GM12801 (cell line): ENCODE results near the gene AGTRAP.

ENCODE experiments used
- TF ChIP-seq, protein P1 (sequence below): IDR thresholded peaks from one replicate; pipeline ENCODE4 v1.5.1; 2011; ENCODE audit warnings: control low read depth; ENCODE audit not compliant: insufficient read length; ENCODE audit errors: extremely low read depth

Gene AGTRAP

DNA sequence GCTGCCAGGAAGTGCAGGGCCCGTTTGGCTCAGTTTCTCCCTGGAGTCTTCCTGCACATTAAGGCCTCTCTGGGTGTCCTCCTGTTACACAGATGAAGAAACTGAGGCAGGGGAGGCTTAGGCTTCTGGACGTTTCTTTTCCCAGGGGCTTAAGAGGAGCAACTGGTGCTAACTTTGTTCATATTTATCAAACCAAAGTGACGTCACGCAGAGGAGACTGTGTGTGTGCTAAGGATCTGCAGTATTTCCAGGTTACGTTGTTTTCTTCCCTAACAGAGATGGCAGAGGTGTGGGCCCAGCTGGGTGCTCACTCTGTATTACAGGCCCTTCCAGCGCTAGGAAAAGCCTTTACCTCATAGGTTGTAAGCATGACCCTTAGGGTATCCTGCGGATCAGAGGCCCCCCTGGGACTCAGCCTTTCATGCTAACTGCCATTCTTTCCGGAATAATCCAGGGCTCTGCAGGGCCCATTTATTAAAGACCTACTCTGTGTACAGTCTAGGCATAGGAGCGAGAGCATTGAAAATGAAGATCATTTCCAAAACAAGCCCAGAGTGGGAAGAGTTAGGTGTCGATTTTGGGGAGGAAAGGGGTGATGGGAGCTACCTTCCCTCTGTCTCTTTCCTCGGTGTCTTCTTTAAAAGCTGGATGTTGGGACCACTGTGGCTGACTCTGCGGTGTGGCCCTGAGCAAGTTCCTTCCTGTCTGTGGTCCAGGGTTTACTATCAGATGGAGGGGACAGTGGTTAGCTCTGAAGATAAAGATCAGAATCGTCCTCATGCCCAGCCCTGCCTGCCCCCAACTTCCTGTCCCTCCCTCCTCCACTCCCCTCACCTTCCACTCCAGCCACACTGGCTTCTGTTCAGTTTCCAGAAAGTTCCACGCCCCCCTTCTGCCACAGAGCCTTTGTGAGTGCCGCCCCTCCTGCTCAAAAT is 4.6 kb downstream of the AGTRAP start:
- TF ChIP-seq, protein P1, sequence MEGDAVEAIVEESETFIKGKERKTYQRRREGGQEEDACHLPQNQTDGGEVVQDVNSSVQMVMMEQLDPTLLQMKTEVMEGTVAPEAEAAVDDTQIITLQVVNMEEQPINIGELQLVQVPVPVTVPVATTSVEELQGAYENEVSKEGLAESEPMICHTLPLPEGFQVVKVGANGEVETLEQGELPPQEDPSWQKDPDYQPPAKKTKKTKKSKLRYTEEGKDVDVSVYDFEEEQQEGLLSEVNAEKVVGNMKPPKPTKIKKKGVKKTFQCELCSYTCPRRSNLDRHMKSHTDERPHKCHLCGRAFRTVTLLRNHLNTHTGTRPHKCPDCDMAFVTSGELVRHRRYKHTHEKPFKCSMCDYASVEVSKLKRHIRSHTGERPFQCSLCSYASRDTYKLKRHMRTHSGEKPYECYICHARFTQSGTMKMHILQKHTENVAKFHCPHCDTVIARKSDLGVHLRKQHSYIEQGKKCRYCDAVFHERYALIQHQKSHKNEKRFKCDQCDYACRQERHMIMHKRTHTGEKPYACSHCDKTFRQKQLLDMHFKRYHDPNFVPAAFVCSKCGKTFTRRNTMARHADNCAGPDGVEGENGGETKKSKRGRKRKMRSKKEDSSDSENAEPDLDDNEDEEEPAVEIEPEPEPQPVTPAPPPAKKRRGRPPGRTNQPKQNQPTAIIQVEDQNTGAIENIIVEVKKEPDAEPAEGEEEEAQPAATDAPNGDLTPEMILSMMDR = no peak

DNA sequence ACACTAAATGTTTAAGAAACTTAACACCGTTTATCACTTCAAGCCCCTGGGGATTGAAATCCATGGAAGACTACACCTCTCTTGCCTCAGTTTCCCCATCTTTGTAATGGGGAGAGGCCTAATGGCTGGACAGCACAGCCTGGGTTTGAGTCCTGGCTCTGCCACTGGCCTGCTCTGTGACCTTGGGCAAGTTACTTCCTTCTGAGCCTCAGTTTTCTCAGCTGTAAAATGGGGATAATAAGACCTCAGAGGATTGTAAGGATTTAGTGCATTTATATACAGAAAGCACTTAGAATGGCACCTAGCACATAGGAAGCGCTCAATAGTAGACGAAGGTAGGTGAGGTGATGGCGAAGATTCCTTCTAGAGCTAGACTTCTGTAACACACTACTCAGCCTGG is 5.5 kb downstream of the AGTRAP start:
- TF ChIP-seq, protein P1 = no peak

DNA sequence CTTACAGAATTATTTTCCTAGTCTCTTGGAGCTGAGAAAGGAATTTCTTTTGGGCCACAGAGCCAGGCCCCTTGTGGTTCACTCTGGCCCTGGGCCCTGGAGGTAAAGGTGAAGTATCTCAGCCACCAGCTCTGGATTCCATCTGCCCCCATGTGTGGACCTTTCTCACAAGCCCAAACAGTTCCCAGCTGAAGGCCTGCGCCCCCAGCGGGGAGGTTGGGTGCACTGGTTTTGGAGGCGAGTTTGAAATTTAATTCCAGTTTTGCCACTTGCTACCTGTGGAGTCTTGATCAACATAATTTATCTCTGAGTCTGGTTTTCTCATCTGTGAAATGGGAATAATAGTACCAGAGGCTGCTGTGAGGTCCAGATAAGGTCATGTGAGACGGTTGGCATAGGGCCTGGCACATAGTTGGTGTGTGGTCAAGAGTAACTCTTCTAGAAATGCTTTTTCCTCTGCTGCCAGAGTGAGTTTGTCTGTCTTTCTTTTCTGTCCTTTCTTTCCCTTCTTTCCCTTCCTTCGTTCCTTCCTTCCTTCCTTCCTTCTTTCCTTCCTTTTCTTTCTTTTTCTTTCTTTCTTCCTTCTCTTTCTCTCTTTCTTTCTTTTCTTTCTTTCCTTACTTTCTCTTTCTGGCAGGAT is 6.1 kb downstream of the AGTRAP start:
- TF ChIP-seq, protein P1 = no peak

DNA sequence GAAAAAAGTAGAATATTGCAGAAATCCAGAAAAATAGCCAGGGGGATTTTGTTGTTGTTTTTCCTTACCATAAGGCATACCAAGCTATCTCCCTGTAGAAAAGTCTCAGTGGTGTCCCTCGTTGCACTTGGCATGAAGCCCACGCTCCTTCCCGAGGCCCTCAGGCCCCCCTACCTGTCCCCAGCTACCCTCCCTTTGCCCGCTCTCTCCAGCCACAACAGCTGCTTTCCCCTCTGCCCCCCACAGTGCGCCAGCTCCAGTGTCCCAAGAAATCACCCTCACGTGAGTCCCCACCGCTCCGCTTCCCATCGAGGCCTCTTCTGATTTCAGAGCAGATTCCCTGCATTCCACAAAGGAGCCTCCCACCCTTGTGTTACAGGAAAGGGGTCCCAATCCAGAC is 8.4 kb downstream of the AGTRAP start:
- TF ChIP-seq, protein P1 = no peak

DNA sequence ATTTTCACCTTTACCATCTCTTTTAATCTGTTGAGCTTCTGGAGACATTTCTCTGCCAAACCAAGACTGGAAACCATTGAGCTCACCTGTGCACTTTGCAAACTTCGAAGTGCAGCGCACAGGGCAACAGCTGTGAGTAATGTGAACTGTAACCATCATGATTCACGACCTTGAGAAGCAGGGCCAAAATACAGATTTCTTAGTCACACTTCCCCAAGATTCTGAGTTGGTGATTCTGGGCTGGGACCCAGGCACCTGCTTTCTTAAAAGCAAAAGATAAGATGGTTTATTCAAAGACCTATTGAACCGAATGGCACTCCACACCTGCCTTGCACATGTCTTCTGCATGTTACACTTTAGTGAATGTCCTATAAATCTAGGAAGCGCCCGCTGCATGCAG is 10.2 kb downstream of the AGTRAP start:
- TF ChIP-seq, protein P1 = no peak

DNA sequence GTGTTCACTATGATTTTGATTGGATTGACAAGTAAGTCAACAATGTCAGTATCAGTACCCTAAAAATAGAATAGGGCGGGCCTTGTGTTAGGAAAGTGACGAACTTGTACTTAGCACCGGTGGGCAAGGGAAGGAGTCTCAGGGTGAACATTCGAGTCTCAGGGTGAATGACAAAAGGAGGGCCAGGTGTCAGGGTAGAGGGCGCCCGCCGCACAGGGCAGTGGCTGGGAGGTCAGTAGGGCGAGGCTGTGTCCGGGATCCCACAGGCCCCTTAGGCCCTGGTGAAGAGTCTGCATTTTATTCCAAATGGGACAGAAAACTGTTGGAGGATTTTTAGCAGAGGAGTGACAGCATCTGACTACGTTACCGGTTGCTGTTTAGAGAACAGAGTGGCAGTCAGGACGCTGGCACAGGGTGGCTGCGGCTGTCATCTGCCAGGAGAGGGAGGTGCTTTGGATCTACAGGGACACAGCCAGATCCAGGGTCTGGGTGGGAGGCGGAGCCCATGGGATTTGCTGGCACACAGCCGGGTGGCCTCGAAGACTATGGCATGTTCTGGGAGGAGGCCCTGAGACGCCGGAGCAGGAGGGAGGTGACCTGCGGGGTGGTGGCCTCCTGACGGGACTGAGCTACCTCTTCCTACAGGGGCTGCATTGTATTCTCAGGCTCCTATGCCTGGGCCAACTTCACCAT is 11.0 kb downstream of the AGTRAP start:
- TF ChIP-seq, protein P1 = no peak

DNA sequence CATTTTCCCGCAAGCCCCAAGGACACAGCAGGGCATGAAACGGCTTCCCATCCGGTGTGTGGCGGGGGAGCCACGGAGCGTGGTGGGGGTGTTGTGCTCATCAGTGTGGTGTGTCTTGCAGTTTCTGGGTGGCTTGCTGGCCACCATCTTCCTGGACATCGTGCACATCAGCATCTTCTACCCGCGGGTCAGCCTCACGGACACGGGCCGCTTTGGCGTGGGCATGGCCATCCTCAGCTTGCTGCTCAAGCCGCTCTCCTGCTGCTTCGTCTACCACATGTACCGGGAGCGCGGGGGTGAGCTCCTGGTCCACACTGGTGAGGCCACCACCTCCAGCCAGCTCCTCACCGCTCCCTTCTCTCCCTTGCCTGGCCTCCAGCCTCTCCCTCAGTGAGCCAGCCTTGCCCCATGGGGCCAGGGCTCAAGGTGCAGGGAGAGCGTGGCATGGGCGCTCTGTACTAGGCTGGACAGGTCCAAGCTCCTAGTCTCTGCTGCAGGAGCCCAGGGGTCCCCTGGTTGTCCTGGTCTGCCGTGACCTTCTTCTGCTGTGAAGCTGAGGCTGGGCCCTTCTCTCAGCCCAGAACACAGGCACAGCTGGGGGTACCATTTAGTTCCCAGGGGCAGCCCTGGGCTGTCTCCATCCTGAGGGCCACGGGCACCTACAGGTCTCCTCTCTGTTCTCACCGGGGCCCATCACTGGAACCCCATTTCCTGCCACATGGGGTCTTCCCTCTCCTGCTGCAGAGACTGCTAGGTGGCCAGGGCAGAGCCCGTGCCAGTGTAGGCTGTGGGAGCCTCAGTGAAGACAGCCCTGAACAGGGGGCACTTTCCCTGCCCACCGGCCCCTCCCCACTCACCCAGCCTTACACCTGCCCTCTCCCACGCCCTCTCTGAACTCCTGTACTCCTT is 12.6 kb downstream of the AGTRAP start:
- TF ChIP-seq, protein P1 = no peak
